HepG2 (cell line): ENCODE results near the gene IL10. TPM values are rescaled to one million over a fixed set of nuclear protein-coding genes. Genes with fewer than 3 reads are reported as not detected.

ENCODE experiments used
- ATAC-seq: fragments of 200-7000 bp; cut with Tn5 transposase; 3 replicates; pipeline ENCODE4 v1.9.1; 2020; ENCODE audit warnings: mild to moderate bottlenecking, moderate library complexity
- BruUV-seq: library from RNA; stranded (reverse); fragments of 400-500 nt; replicated peaks from 2 replicates; lab custom pipeline; 2021; lab: Mats Ljungman, UMichigan
- CTCF ChIA-PET: fragments of 300-600 bp; formaldehyde crosslinking; extraction: SDS; loops from one replicate; lab custom pipeline; 2021; ENCODE audit warnings: low total read pairs, inconsistent platforms, low intra/inter-chr PET ratio; lab: Yijun Ruan, JAX
- POLR2A ChIA-PET: fragments of 350-600 bp; sonication (Branson Sonifier 250); formaldehyde crosslinking; loops from one replicate; lab custom pipeline; 2020; ENCODE audit warnings: antibody characterized with exemption, inconsistent platforms; lab: Yijun Ruan, JAX
- DNase-seq: peaks from one replicate; pipeline ENCODE4 v3.0.0-alpha.2; 2015; ENCODE audit warnings: low spot score
- FAIRE-seq: peaks from 3 replicates; lab custom pipeline; 2011; peaks lifted over from hg19 to GRCh38; lab: Jason Lieb, UNC
- H2AFZ ChIP-seq: one replicate; pipeline ENCODE4 v1.6.1; 2011; ENCODE audit warnings: low read length, inconsistent platforms
- H3K27ac ChIP-seq: fragments of 300-600 bp; 3 replicates; pipeline ENCODE4 v1.8.0; 2011; ENCODE audit warnings: mixed run types, mild to moderate bottlenecking, mixed read lengths, low read length, inconsistent platforms; ENCODE audit not compliant: insufficient read depth; ENCODE audit errors: extremely low read length
- H3K27me3 ChIP-seq, 2 experiments: fragments of 200-600 bp in 1 of 2; 2 replicates in 1 of 2; 3 replicates in 1 of 2; pipeline versions ENCODE4 v1.6.0 to v1.8.0; 2011; ENCODE audit warnings: low read length in 2 of 2, mild to moderate bottlenecking in 2 of 2, moderate library complexity in 2 of 2, inconsistent platforms in 1 of 2; ENCODE audit not compliant: insufficient read depth in 2 of 2, control insufficient read depth in 1 of 2
- H3K36me3 ChIP-seq, 2 experiments: fragments of 200-600 bp in 1 of 2; replicated peaks in 1 of 2; 2 replicates in 1 of 2; 3 replicates in 1 of 2; pipeline versions ENCODE4 v1.5.1 to v1.8.0; 2011; ENCODE audit warnings: low read length in 2 of 2, inconsistent platforms in 1 of 2; ENCODE audit not compliant: insufficient read depth in 2 of 2, control insufficient read depth in 1 of 2
- H3K4me1 ChIP-seq: 2 replicates; pipeline ENCODE4 v1.5.1; 2012; ENCODE audit warnings: low read length, inconsistent platforms; ENCODE audit not compliant: insufficient read depth
- H3K4me2 ChIP-seq: 2 replicates; pipeline ENCODE4 v1.6.0; 2011; ENCODE audit warnings: low read depth, low read length, inconsistent platforms
- H3K4me3 ChIP-seq, 3 experiments: fragments of 200-600 bp in 1 of 3; sonication (generic), shearing (Covaris generic) in 1 of 3; replicated peaks in 1 of 3; 2 replicates each; pipeline ENCODE4 v1.5.1; 2011 to 2016; ENCODE audit warnings: low read length in 3 of 3, inconsistent platforms in 2 of 3, low read depth in 2 of 3, mild to moderate bottlenecking in 2 of 3, control low read depth in 1 of 3, mixed read lengths in 1 of 3; ENCODE audit not compliant: insufficient read depth in 1 of 3
- H3K79me2 ChIP-seq: one replicate; pipeline ENCODE4 v1.6.1; 2011; ENCODE audit warnings: low read length, inconsistent platforms; ENCODE audit not compliant: insufficient read depth
- H3K9ac ChIP-seq: 2 replicates; pipeline ENCODE4 v1.6.0; 2011; ENCODE audit warnings: mild to moderate bottlenecking, low read depth, low read length, inconsistent platforms; ENCODE audit not compliant: insufficient read depth
- H3K9me3 ChIP-seq: 2 replicates; pipeline ENCODE4 v1.5.1; 2012; ENCODE audit warnings: mild to moderate bottlenecking, low read length
- H4K20me1 ChIP-seq: 2 replicates; pipeline ENCODE4 v1.6.0; 2011; ENCODE audit warnings: inconsistent platforms, mild to moderate bottlenecking, low read length, moderate library complexity; ENCODE audit not compliant: insufficient read depth
- ELF4 ChIP-seq: sonication (generic); formaldehyde crosslinking; IDR thresholded peaks from 2 replicates; pipeline ENCODE4 v1.5.0; 2020; ENCODE audit warnings: missing genetic modification reagents, mild to moderate bottlenecking, moderate library complexity, borderline replicate concordance
- YY1 ChIP-seq: IDR thresholded peaks from 2 replicates; pipeline ENCODE4 v1.6.1; 2011; ENCODE audit warnings: low read length, low read depth, moderate library complexity, mild to moderate bottlenecking; ENCODE audit not compliant: insufficient read depth, insufficient replicate concordance
- ZNF280D ChIP-seq: sonication (generic); formaldehyde crosslinking; IDR thresholded peaks from 2 replicates; pipeline ENCODE4 v1.5.1; 2020; ENCODE audit warnings: mild to moderate bottlenecking, missing genetic modification reagents
- WGBS: methylation state at CpG from one replicate; pipeline ENCODE4 v1.1.6; 2017; ENCODE audit warnings: low lambda C conversion rate; 5-methylcytosine and 5-hydroxymethylcytosine counted together
- in situ Hi-C: cut with HindIII; loops from 2 replicates; pipeline ENCODE4 v1.10.0; 2017; ENCODE audit warnings: low pct_unique_long_range_greater_than_20kb; ENCODE audit not compliant: extremely low pct_ligation_motif_present
- intact Hi-C: fragments of 100-400 bp; cut with micrococcal nuclease; formaldehyde crosslinking; loops from one replicate; pipeline ENCODE4 v1.10.0; 2022; ENCODE audit not compliant: unreplicated experiment
- polyA plus RNA-seq, 8 experiments: library from polyadenylated mRNA; depleted of rRNA in 3 of 8; stranded (reverse) in 7 of 8; unstranded in 1 of 8; fragments of >200 nt; fragmentation: Illumina TruSeq in 4 of 8; extraction: Trizol in 4 of 8; gene quantifications; 2 replicates each; pipeline versions ENCODE4 v1.2.1 to v1.2.3, GENCODE V29; 2011 to 2016; ENCODE audit warnings: low read depth in 4 of 8, missing spikeins in 1 of 8, mixed read lengths in 1 of 8; ENCODE audit not compliant: insufficient read depth in 1 of 8
- total RNA-seq, 5 experiments: library from RNA; depleted of rRNA; stranded (reverse); fragments of >200 nt; fragmentation: Illumina TruSeq; extraction: Trizol; gene quantifications; 2 replicates each; pipeline ENCODE4 v1.2.3, GENCODE V29; 2016; ENCODE audit warnings: low read depth in 1 of 5
- TF ChIP-seq, protein P1 (sequence below): IDR thresholded peaks from 2 replicates; pipeline ENCODE4 v1.6.1; 2016; ENCODE audit warnings: control low read depth
- TF ChIP-seq, protein P2 (sequence below): sonication (generic); formaldehyde crosslinking; IDR thresholded peaks from 2 replicates; pipeline ENCODE4 v1.5.0; 2020; ENCODE audit warnings: mild to moderate bottlenecking, missing genetic modification reagents, borderline replicate concordance
- TF ChIP-seq, protein P3 (sequence below): sonication (generic); formaldehyde crosslinking; IDR thresholded peaks from 2 replicates; pipeline ENCODE4 v1.4.0; 2020; ENCODE audit warnings: missing genetic modification reagents

Gene IL10
- total and polyA plus RNA-seq, 2 of the 13 experiments (the other 11 are each of a cell fraction or from before 2014, with no cell fraction given): not detected

- TF ChIP-seq, protein P1, sequence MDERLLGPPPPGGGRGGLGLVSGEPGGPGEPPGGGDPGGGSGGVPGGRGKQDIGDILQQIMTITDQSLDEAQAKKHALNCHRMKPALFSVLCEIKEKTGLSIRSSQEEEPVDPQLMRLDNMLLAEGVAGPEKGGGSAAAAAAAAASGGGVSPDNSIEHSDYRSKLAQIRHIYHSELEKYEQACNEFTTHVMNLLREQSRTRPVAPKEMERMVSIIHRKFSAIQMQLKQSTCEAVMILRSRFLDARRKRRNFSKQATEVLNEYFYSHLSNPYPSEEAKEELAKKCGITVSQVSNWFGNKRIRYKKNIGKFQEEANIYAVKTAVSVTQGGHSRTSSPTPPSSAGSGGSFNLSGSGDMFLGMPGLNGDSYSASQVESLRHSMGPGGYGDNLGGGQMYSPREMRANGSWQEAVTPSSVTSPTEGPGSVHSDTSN (CRISPR knock-in tag): no peak
- TF ChIP-seq ELF4 (CRISPR knock-in tag) (no peak), YY1 (no peak), ZNF280D (no peak)
- TF ChIP-seq, protein P2, sequence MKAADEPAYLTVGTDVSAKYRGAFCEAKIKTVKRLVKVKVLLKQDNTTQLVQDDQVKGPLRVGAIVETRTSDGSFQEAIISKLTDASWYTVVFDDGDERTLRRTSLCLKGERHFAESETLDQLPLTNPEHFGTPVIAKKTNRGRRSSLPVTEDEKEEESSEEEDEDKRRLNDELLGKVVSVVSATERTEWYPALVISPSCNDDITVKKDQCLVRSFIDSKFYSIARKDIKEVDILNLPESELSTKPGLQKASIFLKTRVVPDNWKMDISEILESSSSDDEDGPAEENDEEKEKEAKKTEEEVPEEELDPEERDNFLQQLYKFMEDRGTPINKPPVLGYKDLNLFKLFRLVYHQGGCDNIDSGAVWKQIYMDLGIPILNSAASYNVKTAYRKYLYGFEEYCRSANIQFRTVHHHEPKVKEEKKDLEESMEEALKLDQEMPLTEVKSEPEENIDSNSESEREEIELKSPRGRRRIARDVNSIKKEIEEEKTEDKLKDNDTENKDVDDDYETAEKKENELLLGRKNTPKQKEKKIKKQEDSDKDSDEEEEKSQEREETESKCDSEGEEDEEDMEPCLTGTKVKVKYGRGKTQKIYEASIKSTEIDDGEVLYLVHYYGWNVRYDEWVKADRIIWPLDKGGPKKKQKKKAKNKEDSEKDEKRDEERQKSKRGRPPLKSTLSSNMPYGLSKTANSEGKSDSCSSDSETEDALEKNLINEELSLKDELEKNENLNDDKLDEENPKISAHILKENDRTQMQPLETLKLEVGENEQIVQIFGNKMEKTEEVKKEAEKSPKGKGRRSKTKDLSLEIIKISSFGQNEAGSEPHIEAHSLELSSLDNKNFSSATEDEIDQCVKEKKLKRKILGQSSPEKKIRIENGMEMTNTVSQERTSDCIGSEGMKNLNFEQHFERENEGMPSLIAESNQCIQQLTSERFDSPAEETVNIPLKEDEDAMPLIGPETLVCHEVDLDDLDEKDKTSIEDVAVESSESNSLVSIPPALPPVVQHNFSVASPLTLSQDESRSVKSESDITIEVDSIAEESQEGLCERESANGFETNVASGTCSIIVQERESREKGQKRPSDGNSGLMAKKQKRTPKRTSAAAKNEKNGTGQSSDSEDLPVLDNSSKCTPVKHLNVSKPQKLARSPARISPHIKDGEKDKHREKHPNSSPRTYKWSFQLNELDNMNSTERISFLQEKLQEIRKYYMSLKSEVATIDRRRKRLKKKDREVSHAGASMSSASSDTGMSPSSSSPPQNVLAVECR (CRISPR knock-in tag): no peak
- TF ChIP-seq, protein P3, sequence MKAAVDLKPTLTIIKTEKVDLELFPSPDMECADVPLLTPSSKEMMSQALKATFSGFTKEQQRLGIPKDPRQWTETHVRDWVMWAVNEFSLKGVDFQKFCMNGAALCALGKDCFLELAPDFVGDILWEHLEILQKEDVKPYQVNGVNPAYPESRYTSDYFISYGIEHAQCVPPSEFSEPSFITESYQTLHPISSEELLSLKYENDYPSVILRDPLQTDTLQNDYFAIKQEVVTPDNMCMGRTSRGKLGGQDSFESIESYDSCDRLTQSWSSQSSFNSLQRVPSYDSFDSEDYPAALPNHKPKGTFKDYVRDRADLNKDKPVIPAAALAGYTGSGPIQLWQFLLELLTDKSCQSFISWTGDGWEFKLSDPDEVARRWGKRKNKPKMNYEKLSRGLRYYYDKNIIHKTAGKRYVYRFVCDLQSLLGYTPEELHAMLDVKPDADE: no peak
- POLR2A ChIA-PET: no interaction called here
Measured at GRCh38 chr1:206798384-206798996, 26.2 kb upstream of the IL10 start.

More at GRCh38 chr1:206798384-206798996, 26.2 kb upstream of the IL10 start:
- DNase-seq: no peak
- Histone ChIP-seq H3K27me3 (peaks cover 0 to 3% of the 10 kb centered on the region in 2 experiments; a peak in 1 of 5 replicates), H4K20me1 (no peaks in the 10 kb centered on the region), H3K79me2 (no peaks in the 10 kb centered on the region), H3K27ac (no peak overlapping the region), H3K4me1 (no peaks in the 10 kb centered on the region), H3K4me2 (no peak overlapping the region), H3K9ac (no peak overlapping the region), H3K4me3 (no peak overlapping the region), H2AFZ (no peak overlapping the region), H3K36me3 (no peaks in the 10 kb centered on the region), H3K9me3 (no peaks in the 10 kb centered on the region)
- CTCF ChIA-PET: interaction anchor here (1.3 kb wide), 1 partner anchor 113 kb away, joined by 4 read pairs; no protein-coding TSS in a partner anchor
- BruUV-seq: no TSS peak
- no peak for FAIRE-seq
- ATAC-seq: no peak
- in situ Hi-C loops: no loop called here
- WGBS: 50% methylated on average over 13 of the region's 13 CpGs
- intact Hi-C loops: no loop called here
